OCI-LY7 (cell line): ENCODE measurements around the gene TNNT1. TPM values are rescaled to one million over a fixed set of nuclear protein-coding genes. Genes with fewer than 3 reads are reported as not detected.

Experiments used
- BruUV-seq: library from RNA; stranded (reverse); fragments of 400-500 nt; replicated peaks from 2 replicates; lab custom pipeline; 2021; lab: Mats Ljungman, UMichigan
- CTCF ChIA-PET: fragments of 300-600 bp; sonication (Branson Sonifier 250); formaldehyde crosslinking; loops from one replicate; lab custom pipeline; 2022; ENCODE audit warnings: antibody characterized with exemption; ENCODE audit not compliant: unreplicated experiment; lab: Charles Lee
- POLR2A ChIA-PET: fragments of 300-600 bp; sonication (Branson Sonifier 250); formaldehyde crosslinking; loops from one replicate; lab custom pipeline; 2022; ENCODE audit warnings: antibody characterized with exemption; lab: Charles Lee
- DNase-seq: peaks from one replicate; pipeline ENCODE4 v3.0.0-alpha.2; 2015; ENCODE audit warnings: low spot score
- H2AFZ ChIP-seq: fragments of 200-600 bp; sonication (generic), shearing (Covaris generic); 2 replicates; pipeline ENCODE4 v1.6.1; 2014; ENCODE audit warnings: mild to moderate bottlenecking, antibody characterized with exemption, low read length, moderate library complexity
- H3K27ac ChIP-seq: fragments of 200-600 bp; sonication (generic); 2 replicates; pipeline ENCODE4 v1.5.1; 2014; ENCODE audit warnings: mixed run types, low read depth, mild to moderate bottlenecking, moderate library complexity, low read length, inconsistent platforms; ENCODE audit not compliant: poor library complexity, severe bottlenecking
- H3K36me3 ChIP-seq: fragments of 200-600 bp; sonication (generic); 2 replicates; pipeline ENCODE4 v1.6.1; 2014; ENCODE audit warnings: mild to moderate bottlenecking, antibody characterized with exemption, low read length, moderate library complexity, mixed read lengths; ENCODE audit not compliant: insufficient read depth
- H3K4me1 ChIP-seq: fragments of 200-600 bp; sonication (generic); 2 replicates; pipeline ENCODE4 v1.5.1; 2014; ENCODE audit warnings: mild to moderate bottlenecking, low read length; ENCODE audit not compliant: insufficient read depth, poor library complexity, severe bottlenecking
- H3K4me2 ChIP-seq: fragments of 200-600 bp; sonication (generic); 2 replicates; pipeline ENCODE4 v1.6.1; 2014; ENCODE audit warnings: mild to moderate bottlenecking, low read length
- H3K4me3 ChIP-seq: fragments of 200-600 bp; sonication (generic); 2 replicates; pipeline ENCODE4 v1.5.1; 2014; ENCODE audit warnings: mild to moderate bottlenecking, low read depth, low read length; ENCODE audit not compliant: poor library complexity, severe bottlenecking
- H3K79me2 ChIP-seq: fragments of 200-600 bp; sonication (generic); 2 replicates; pipeline ENCODE4 v1.6.1; 2016; ENCODE audit warnings: low read depth, mild to moderate bottlenecking, low read length, moderate library complexity, mixed read lengths; ENCODE audit not compliant: insufficient read depth
- H3K9me2 ChIP-seq: fragments of 200-600 bp; sonication (generic); 2 replicates; pipeline ENCODE4 v1.6.1; 2016; ENCODE audit warnings: mild to moderate bottlenecking, low read length, mixed read lengths; ENCODE audit not compliant: insufficient read depth
- H3K9me3 ChIP-seq: fragments of 200-600 bp; sonication (generic); 2 replicates; pipeline ENCODE4 v1.6.1; 2014; ENCODE audit warnings: mild to moderate bottlenecking, mixed run types, low read length, mixed read lengths
- H4K20me1 ChIP-seq: fragments of 200-600 bp; sonication (generic); 2 replicates; pipeline ENCODE4 v1.6.1; 2014; ENCODE audit warnings: mild to moderate bottlenecking, antibody characterized with exemption, low read length, moderate library complexity, mixed read lengths; ENCODE audit not compliant: insufficient read depth
- CTCF ChIP-seq: fragments of 200-600 bp; sonication (generic); conservative IDR thresholded peaks from 2 replicates; pipeline ENCODE4 v1.5.1; 2014; ENCODE audit warnings: mild to moderate bottlenecking, antibody characterized with exemption, low read length, moderate library complexity, mixed read lengths
- EZH2phosphoT487 ChIP-seq: fragments of 200-600 bp; sonication (generic); IDR thresholded peaks from 2 replicates; pipeline ENCODE4 v1.6.1; 2018; ENCODE audit warnings: low read depth, borderline replicate concordance, mild to moderate bottlenecking, mixed run types, antibody characterized with exemption, low read length, moderate library complexity, mixed read lengths
- intact Hi-C: fragments of 100-400 bp; cut with micrococcal nuclease; formaldehyde crosslinking; loops from one replicate; pipeline ENCODE4 v1.10.0; 2022; ENCODE audit not compliant: unreplicated experiment
- total RNA-seq, 2 experiments: library from RNA; depleted of rRNA in 1 of 2; stranded (reverse); fragments of >200 nt in 1 of 2; shearing (Covaris generic) in 1 of 2; gene quantifications; 2 replicates each; pipeline ENCODE4 v1.2.3, GENCODE V29; 2014 to 2022

TNNT1 gene
- total RNA-seq, 2 experiments from 2014 or later: 11.2 to 21.9 TPM

DNA sequence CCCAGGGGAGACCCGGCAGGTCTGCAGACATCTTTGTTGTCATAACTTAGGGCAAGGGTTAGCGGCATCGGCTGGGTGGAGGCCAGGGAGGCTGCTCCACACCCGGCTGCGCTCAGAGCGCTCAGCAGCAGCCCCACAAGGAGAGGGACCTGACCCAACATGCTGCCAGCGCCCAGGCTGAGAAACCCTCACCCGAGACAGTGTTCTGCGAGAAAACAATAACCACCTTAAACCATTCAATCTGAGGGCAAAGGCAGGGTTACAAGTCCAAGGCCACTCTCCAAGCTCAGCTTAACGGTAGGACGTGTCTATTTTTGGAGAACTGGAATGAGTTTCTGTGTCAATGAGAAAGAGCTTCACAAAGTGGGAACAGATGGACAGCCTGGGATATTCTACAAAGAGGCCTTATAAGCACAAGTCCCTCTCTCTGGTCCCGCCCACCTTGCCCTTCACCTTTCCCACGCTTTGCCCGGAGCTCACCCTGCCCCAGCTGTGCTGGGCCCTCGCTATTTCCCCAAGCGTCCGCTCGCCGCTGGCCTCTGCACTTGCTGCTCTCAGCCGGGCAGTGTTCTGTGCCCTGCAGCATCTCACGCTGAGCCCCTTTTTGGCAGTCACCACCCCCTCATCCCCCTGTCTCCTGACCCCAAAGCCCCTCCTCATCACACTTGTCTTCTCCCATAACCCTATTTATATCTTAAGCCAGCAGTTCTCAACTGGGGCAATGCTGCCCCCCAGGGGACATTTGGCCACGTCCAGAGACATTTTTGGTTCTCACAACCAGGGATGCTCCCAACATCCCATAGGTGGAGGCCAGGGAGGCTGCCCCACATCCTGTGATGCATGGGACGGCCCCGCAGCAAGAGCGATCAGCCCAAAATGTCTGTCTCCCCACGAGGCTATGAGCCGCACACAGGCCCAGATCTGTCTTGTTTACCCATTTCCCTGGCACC is 49.2 kb downstream of the TNNT1 start:
- H2AFZ ChIP-seq: no peak overlapping the region
- no peak for TF ChIP-seq EZH2phosphoT487
- TF ChIP-seq CTCF: peak; percentile 56
- no peaks in the 10 kb centered on the region for H4K20me1 ChIP-seq
- BruUV-seq: no TSS peak
- no peak overlapping the region for H3K4me2 ChIP-seq
- no peaks in the 10 kb centered on the region for H3K9me3 ChIP-seq
- no peak overlapping the region for H3K4me3 ChIP-seq
- POLR2A ChIA-PET: no interaction called here
- peaks cover 74% of the 10 kb centered on the region for H3K36me3 ChIP-seq
- H3K4me1 ChIP-seq: no peaks in the 10 kb centered on the region
- no peak overlapping the region for H3K27ac ChIP-seq
- H3K79me2 ChIP-seq: peaks cover 3% of the 10 kb centered on the region; the same call in 1 of the 2 replicates
- CTCF ChIA-PET: no interaction called here
- DNase-seq: no peak
- no peaks in the 10 kb centered on the region for H3K9me2 ChIP-seq
- intact Hi-C loops: no loop called here

GRCh38 chr19:55098716-55099556 is 50.1 kb downstream of the TNNT1 start:
- intact Hi-C loops: no loop called here
- H3K9me3 ChIP-seq: no peaks in the 10 kb centered on the region
- H4K20me1 ChIP-seq: no peaks in the 10 kb centered on the region
- POLR2A ChIA-PET: no interaction called here
- TF ChIP-seq EZH2phosphoT487 (no peak), CTCF (peak; percentile 23; the same call in 1 of the 2 replicates)
- H3K27ac ChIP-seq: no peak overlapping the region
- no peak for DNase-seq
- H3K4me3 ChIP-seq: no peak overlapping the region
- H3K36me3 ChIP-seq: peaks cover 78% of the 10 kb centered on the region
- CTCF ChIA-PET: no interaction called here
- H3K4me1 ChIP-seq: no peaks in the 10 kb centered on the region
- no peaks in the 10 kb centered on the region for H3K9me2 ChIP-seq
- no TSS peak for BruUV-seq
- H2AFZ ChIP-seq: no peak overlapping the region
- no peak overlapping the region for H3K4me2 ChIP-seq
- H3K79me2 ChIP-seq: peaks cover 3% of the 10 kb centered on the region; the same call in 1 of the 2 replicates
